ENCODE results near the gene CACNA1H. TPM values are rescaled to one million over a fixed set of nuclear protein-coding genes. Genes with fewer than 3 reads are reported as not detected.
A peak's percentile ranks its signal among the peaks of the same experiment; 100 is the strongest.

The CACNA1H gene
- total and polyA plus RNA-seq, 2 of the 8 experiments (the other 6 are each of a cell fraction or from before 2014, with no cell fraction given), result 14.0 to 28.7 TPM

DNA sequence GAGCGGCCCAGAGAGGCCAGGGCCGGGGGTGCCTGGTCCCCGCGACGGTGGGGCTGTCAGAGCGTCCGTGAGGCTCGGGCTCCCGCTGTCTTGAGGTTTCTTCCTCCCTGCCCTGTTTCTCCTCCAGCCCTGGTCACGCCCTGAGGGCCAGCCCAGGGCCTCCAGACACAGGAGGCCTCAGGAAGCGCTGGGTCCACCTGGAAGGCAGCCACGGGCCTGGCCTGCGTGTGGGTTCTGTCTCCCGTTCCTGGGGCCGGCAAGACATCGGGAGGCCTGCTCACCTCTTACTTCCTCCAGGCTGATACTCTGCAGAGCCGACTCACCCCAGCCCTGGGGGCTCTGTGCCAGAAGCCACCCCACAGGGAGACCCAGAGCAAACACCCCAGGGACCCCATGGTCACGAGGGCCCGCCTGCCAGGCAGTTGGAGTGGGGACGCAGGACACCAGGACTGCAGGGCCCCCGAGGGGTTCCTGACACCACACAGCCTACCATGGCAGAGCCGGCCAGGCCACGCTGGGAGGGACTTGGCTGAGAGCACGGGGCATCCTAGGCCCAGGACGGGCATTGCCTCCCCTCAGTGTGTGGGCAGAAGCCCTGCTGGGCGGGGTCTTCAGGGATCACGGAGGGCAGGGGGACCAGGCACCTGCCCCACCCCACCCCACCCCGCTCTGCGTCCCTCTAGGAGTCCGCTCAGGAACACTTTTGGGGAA is 18.9 kb upstream of the CACNA1H start:
- H2AFZ ChIP-seq (ENCODE audit: low read length), result no peak overlapping the region
- peak overlapping the region; percentile 25; the same call in 1 of the 2 replicates for H4K8ac ChIP-seq (ENCODE audit: extremely low read depth, insufficient read depth, low read length)
- TF ChIP-seq CHD2 (IDR thresholded peaks at IDR 0.05; ENCODE audit: low read length) (no peak), CBX5 (IDR thresholded peaks at IDR 0.05; ENCODE audit: low read depth, low read length) (no peak), SP4 (IDR thresholded peaks at IDR 0.05; ENCODE audit: low read length) (no peak), RFX5 (IDR thresholded peaks at IDR 0.05; ENCODE audit: borderline replicate concordance, low read depth, low read length) (no peak), SIX5 (IDR thresholded peaks at IDR 0.05; ENCODE audit: low read depth, low read length) (no peak)
- no peaks in the 10 kb centered on the region for H3K79me2 ChIP-seq (ENCODE audit: control insufficient read depth in 1 of 2, insufficient read depth in 2 of 2, low read length in 2 of 2)
- H2BK20ac ChIP-seq (ENCODE audit: low read length), result no peak overlapping the region
- no peak overlapping the region for H4K91ac ChIP-seq (replicated peaks; ENCODE audit: insufficient read length, low read length)
- H3K27me3 ChIP-seq (replicated peaks in 1 of 4; ENCODE audit: control insufficient read depth in 3 of 4, extremely low read depth in 1 of 4, insufficient read depth in 3 of 4, low read length in 3 of 4), result no peaks in the 10 kb centered on the region
- POLR2A ChIA-PET (ENCODE audit: partially characterized antibody), result no interaction called here
- H4K20me1 ChIP-seq (replicated peaks in 1 of 2; ENCODE audit: control insufficient read depth in 1 of 2, insufficient read depth in 2 of 2, low read length in 2 of 2), result no peaks in the 10 kb centered on the region
- no peak overlapping the region for H2BK12ac ChIP-seq (ENCODE audit: low read depth, low read length)
- no peak overlapping the region for H3K4ac ChIP-seq (replicated peaks; ENCODE audit: insufficient read length, low read depth, low read length)
- H3K23ac ChIP-seq (ENCODE audit: insufficient read length), result no peak overlapping the region
- no peak overlapping the region for H4K5ac ChIP-seq (ENCODE audit: insufficient read length, low read depth, low read length)
- H3K14ac ChIP-seq (ENCODE audit: insufficient read length), result no peak overlapping the region
- H3K4me1 ChIP-seq (replicated peaks in 1 of 4; ENCODE audit: control insufficient read depth in 3 of 4, insufficient read depth in 4 of 4, low read length in 3 of 4), result no peaks in the 10 kb centered on the region
- no peak overlapping the region for H2BK5ac ChIP-seq (ENCODE audit: low read depth, low read length)
- no peak overlapping the region for H3K56ac ChIP-seq (replicated peaks; ENCODE audit: insufficient read length, low read depth, low read length)
- no peak overlapping the region for H3K4me2 ChIP-seq (ENCODE audit: insufficient read depth in 1 of 2, low read depth in 2 of 2, low read length in 2 of 2)
- 88% methylated on average over 24 of the region's 30 CpGs; no CpG with 5 or more reads in 1 of the 2 experiments for WGBS, 2 experiments (ENCODE audit: extremely low coverage in 1 of 2, insufficient coverage in 1 of 2, insufficient read length in 1 of 2, insufficient replicate concordance in 2 of 2, low coverage in 1 of 2, low lambda C conversion rate in 2 of 2, missing lambda C conversion rate in 1 of 2)
- H2BK15ac ChIP-seq (ENCODE audit: low read length), result no peak overlapping the region
- H3K4me3 ChIP-seq (ENCODE audit: extremely low read depth in 1 of 4, insufficient read depth in 2 of 4, low read depth in 3 of 4, low read length in 4 of 4), result no peak overlapping the region
- CTCF ChIA-PET (ENCODE audit: partially characterized antibody), result no interaction called here
- no peaks in the 10 kb centered on the region for H3K23me2 ChIP-seq (ENCODE audit: low read depth, low read length)
- H3K36me3 ChIP-seq (ENCODE audit: control insufficient read depth in 2 of 4, insufficient read depth in 4 of 4, low read length in 3 of 4), result no peaks in the 10 kb centered on the region
- H3K18ac ChIP-seq (ENCODE audit: extremely low read depth, low read length), result no peak overlapping the region
- H3K9me3 ChIP-seq (ENCODE audit: insufficient read depth in 2 of 2, low read depth in 1 of 2, low read length in 1 of 2), result no peaks in the 10 kb centered on the region
- H3K9ac ChIP-seq (replicated peaks in 1 of 4; ENCODE audit: extremely low read depth in 1 of 4, low read depth in 3 of 4, low read length in 3 of 4), result no peak overlapping the region
- DNase-seq (ENCODE audit: low read depth in 1 of 2, low spot score in 2 of 2) (no peak), FAIRE-seq (no peak)
- H2AK5ac ChIP-seq (ENCODE audit: low read depth, low read length), result no peak overlapping the region
- no peak overlapping the region for H3K27ac ChIP-seq (ENCODE audit: low read depth, low read length)
- H3K79me1 ChIP-seq (ENCODE audit: low read depth, low read length), result no peaks in the 10 kb centered on the region
- H2BK120ac ChIP-seq (replicated peaks; ENCODE audit: low read depth, low read length), result no peak overlapping the region
